DND-41 (cell line): ENCODE results near the gene GPC6.

Experiments used
- EZH2 ChIP-seq: IDR thresholded peaks from 3 replicates; pipeline ENCODE4 v1.6.1; 2012; ENCODE audit warnings: borderline replicate concordance, low read depth, mild to moderate bottlenecking, moderate library complexity, low read length, inconsistent platforms; ENCODE audit not compliant: severe bottlenecking
- TF ChIP-seq, protein P1 (sequence below): IDR thresholded peaks from 2 replicates; pipeline ENCODE4 v1.5.1; 2012; ENCODE audit warnings: borderline replicate concordance, low read length, moderate library complexity, mild to moderate bottlenecking; ENCODE audit not compliant: poor library complexity, severe bottlenecking; ENCODE audit errors: extremely low read depth

GRCh38 chr13:93646245-93646644 is 419.6 kb downstream of the GPC6 start:
- TF ChIP-seq, protein P1, sequence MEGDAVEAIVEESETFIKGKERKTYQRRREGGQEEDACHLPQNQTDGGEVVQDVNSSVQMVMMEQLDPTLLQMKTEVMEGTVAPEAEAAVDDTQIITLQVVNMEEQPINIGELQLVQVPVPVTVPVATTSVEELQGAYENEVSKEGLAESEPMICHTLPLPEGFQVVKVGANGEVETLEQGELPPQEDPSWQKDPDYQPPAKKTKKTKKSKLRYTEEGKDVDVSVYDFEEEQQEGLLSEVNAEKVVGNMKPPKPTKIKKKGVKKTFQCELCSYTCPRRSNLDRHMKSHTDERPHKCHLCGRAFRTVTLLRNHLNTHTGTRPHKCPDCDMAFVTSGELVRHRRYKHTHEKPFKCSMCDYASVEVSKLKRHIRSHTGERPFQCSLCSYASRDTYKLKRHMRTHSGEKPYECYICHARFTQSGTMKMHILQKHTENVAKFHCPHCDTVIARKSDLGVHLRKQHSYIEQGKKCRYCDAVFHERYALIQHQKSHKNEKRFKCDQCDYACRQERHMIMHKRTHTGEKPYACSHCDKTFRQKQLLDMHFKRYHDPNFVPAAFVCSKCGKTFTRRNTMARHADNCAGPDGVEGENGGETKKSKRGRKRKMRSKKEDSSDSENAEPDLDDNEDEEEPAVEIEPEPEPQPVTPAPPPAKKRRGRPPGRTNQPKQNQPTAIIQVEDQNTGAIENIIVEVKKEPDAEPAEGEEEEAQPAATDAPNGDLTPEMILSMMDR = no peak
- no peak for TF ChIP-seq EZH2
